ENCODE measurements around the gene FAM53A.
"Not testable (repeated sequence)": the region's sequence is repeated elsewhere in the genome, so short reads cannot be mapped to it uniquely, and the experiment has no call there.

The FAM53A gene

DNA sequence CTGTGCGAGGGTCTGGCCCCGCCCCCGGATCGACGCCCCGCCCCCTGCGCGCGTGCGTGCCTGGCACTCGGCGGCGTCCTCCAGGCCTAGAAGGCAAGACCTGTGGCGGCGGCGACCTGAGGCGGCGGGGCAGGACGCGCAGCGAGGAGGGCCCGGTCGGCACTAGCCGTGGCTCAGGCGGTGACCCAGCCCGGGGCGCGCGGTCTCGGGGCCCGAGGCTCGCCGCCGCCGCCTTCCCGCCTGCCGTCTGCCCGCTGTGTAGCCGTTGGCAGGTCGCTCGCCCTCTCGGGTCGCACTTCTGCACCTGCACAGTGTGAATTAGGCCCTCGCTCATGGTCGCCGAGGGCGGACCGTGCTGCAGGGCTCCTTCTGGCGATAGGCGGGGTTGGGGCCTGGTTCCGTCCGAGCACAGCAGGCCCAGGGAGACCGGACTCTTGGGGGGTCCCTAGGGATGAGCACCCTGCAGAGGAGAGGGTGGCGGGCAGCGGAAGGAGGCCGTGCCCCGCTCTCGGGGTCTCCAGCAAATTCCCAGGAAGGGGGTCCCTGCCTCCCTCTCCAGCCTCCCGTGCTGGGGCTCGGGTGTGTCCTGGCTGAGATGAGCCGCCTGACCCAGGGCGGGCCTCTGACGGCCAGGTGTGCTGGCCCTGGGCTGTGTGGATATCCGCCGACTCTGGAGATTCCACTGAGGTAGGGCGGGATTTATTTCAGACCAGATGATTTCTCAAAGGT is 557 bp upstream of the FAM53A start:
- no peak for DNase-seq

DNA sequence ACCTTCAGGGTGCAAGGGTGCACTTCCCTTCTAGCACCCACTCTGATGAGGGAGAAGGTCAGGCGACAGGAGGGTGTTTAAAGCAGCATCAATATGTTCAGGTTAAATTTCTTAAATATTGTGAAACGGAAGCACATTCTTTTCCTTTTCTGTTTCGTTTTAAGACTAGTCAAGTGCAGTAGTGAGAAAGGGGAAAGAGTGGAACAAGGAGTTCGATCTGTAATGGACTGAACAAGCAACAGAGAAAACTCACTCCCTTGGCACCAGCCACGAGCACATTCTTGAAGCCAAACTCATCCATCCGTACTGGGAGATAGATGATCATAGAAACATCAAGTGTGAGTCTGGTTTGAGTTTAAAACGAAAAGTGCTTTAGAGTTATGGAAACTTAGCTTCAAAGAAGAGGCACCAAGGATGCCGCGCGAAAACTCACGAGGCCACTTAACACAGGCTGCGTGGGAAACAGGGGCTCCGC is 815 bp downstream of the FAM53A start:
- no peak for DNase-seq

DNA sequence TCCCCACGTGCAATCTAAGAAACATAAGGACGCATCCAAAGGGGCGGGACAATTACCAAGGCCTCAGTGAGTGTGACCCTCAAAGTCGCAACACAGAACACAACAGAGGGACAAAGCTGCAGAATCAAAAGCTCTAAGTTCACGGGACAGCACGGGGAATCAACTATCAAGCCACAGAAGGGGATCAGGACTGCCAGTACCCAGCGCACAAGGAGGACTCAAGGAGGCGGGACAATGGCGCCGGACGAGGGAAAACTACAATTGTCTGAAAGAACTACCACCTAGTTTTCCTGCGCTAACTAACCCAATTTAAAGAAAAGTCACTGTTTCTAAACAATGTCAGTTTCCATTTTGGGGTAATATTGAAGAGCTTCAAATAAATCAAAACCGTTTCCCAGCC is 1.3 kb downstream of the FAM53A start:
- DNase-seq, result no peak

DNA sequence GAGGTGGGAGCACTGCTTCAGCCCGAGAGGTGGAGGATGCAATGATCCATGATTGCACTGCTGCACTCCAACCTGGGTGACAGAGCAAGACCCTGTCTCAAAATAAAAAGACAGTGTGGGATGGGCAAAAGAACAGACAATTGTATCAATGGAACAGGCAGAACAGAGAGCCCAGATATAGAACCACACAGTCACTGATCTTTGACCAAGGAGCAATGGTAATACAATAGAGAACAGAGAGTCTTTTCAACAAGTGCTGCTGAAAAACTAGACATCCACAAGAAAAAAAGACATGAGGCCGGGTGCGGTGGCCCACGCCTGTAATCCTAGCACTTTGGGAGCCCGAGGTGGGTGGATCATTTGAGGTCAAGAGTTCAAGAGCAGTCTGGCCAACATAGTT is 5.9 kb downstream of the FAM53A start:
- no peak for DNase-seq

DNA sequence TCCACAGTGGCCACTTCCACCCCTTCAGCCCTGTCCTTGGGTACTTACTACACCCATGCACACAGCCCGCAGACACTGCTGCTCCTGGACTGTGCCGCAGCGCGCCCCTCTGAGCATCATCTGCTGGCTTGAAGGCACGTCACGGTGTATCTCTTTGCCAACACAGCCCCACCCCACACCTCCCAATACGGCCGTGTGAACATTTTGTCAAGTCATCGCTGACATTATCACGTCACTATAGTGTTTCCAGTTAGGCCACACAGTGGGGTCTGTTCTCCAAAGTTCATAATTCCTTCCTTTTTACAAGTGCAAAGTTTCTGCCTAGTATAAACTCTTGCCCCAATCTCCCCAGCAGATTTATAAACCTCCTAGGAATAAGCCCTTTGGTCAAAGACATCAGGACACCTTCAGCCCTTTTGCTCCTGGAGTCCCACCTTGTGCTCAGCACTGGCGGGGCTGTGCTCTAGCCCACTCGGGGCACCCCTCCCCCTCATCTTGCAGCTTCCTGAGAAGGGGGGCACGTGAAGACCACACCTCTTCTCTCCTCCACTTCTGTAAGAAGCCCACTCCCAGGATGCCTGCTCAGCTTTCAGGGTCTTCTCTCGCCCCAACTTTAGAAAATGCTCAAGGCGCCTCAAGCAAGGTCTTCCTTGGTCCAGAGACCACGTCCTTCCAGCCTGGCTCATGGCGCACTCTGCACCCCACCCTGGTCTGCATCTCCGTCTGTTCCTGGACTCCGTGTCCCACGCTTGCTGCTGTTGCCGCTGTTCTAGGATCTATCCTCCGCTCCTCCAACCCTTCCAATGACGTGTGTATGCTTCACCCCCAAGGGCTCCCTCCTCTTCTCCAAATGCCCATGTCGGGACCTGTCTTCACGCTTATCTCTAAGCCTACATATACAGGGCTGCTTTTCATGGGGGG is 7.2 kb downstream of the FAM53A start:
- DNase-seq, result no peak

DNA sequence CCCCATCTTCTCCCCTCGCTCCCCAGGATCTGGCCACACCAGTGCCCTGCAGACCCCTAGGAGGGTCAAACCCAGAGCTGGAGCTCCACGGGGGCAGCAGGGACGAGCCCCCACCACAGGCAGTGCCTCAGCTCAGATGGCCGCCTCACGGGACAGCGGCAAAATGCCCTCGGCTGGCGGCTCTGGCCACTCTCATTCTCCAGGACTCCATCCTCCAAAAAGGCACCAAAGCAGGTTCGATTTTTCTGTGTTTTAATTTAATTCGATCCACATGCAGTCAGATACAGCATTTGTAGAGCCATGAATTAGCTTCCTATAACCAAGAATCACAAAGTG is 8.3 kb downstream of the FAM53A start:
- no peak for DNase-seq

DNA sequence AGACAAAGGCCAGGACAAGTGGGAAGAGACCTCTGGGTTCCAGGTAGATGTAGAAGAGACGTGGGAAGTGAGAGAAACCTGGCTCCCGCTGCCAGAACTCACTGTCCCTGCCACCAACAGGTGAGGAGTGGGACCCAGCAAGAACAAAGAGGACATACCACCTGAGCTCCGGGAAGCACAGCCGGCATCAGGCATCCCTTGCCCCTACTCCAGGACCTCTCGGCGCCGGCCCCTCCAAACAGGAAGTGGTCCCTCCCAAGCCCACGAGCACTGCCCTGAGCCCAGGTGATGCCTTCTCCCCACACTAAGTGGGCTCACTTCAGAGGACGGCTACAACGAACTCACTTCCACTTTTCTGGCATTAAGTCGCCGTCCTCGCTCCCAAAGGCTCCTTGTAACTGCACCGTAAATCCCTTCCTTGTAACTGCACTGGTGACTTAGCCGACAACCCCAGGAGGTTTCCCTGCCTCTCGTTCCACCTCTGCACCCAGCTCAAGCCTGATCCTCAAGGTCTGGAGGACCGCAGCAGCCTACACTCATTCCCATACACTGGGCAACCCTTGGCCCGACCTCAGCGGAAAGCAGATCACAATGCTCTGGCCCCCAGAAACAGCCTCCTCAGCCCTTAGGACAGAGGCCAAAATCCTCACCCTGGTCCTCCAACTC is 8.8 kb downstream of the FAM53A start:
- DNase-seq, result no peak

DNA sequence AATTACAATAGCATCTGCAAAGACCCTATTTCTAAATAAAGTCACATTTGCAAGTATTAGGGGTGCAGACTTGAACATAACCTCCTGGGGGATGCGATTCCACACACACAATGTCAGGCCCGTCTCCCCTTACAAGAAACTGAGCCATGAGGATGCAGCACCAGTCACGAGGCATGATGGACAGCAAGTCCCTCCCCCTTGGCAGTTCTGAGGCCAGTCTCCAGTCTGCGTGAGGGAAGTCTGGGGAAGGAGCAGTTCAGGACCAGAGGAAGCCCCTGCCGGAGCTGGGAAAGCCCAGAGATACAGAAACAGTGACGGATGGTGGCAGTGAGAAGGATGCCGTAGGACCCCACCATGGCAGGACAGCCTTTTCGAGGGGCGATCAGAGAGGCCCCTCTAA is 9.4 kb downstream of the FAM53A start:
- DNase-seq, result no peak

DNA sequence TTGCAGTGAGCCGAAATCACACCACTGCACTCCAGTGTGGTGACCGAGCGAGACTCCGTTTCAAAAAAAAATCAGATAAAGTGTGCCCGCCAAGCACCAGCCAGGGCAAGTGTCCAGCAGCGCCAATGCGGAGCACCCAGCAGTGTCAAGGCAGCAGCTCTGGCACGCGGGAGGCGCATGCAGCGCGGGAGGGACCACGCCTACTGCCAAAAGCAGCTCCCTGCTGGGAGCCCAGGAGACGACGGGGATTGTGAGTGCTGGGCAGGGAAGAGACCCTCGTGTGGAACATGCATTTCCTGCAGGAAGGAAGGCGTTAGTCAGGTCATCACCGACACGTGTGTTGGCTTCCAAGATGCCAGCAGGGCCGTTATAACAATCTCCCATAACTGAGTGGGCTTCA is 10.4 kb downstream of the FAM53A start:
- DNase-seq, result no peak

DNA sequence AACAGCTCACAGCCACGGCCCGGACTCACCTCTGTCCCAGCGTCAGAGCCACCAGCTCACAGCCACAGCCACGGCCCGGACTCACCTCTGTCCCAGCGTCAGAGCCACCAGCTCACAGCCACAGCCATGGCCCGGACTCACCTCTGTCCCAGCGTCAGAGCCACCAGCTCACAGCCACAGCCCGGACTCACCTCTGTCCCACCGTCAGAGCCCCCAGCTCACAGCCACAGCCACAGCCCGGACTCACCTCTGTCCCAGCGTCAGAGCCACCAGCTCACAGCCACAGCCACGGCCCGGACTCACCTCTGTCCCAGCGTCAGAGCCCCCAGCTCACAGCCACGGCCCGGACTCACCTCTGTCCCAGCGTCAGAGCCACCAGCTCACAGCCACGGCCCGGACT is 13.1 kb downstream of the FAM53A start:
- not testable (repeated sequence) for DNase-seq

DNA sequence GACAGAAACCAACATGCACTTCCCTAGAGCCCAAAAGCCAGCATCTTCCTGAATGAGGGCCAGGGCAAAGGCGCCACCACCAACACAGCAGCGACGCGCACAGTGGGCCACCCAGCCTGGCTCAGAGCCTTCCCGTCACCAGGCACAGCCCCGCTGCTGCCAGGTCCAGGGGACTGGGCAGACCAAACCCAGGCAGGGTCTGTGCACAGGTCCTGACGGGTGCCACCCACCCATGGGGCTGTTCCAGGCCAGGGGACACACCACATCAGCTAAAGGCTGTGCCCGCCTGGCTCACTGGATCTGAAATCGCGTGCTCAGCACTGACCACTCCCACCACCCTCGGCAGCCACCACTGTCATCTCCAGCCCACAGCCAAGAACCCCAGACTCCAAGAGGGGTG is 13.8 kb downstream of the FAM53A start:
- no peak for DNase-seq

DNA sequence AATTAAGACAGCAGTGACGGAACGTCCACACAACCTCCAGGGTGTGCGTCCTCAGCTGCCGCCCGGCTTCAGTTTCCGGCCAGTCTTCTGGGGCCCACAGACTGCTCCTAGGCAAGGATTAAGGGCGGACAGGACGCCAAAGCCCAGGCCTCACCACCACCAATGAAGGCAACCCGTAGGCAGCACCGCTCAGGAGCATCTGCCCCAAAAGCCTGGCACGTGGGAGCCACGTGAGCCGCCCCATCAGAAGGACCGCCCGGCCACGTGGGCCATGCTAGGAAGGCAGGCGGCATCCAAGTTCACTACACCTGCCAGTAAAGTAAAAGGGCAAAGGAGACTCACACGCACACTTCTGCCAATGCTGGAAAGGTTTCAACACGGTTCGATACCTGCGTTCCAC is 14.3 kb downstream of the FAM53A start:
- DNase-seq, result no peak

DNA sequence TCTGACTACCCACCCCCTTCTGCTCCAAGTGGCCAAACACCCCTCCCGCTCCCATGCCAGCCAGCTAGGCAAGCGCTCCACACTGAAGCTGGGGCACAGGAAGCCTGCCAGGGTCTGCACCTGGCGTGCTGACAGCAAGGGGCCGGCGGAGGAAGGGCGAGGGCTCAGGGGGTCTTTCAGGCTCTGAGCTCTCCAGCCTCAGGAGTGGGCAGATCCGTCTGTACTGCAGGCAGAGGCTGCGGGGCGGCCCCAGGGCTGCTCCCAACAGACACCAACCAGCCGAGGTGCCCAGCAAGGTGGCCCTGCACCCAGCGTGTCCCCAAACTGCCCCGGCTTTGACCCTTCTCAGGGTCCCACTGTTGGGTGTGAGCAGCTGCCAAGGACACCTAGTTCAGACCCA is 14.8 kb downstream of the FAM53A start:
- no peak for DNase-seq

DNA sequence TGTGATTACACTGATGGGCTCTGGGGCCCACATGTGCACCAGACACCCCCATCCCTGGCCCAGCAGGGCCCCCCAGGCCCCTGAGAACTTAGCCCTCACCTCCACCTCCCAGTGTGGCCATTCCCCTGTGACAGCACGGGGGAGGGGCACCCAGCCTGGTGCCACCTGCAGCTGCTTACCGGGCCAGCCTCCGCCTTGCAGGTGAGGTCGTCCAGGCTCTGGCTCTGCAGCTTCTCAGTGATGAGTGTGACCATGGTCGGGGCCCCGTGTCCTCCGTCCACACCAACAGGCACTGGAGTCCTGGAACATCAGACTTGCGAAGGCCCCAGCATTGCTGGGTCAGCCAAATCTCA is 15.6 kb downstream of the FAM53A start:
- DNase-seq, result no peak

DNA sequence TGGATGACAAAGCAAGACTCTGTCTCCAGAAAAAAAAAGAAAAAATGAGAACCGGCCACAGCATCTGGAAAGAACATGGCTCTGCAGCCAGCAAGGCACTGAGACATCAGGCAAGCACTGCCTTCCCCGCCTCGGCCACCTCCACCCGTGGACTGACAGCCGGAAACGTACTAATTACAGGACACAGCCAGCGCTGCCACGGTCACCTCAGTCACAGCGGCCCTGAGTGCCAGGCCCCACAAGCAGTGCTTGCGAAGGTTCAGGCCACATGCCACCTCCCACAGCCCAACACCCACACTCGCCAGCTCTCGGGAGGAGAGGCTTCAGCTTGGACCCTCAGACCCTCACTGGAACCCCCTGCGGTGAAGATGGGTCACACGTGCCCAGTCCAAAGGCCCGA is 16.8 kb downstream of the FAM53A start:
- DNase-seq, result no peak

DNA sequence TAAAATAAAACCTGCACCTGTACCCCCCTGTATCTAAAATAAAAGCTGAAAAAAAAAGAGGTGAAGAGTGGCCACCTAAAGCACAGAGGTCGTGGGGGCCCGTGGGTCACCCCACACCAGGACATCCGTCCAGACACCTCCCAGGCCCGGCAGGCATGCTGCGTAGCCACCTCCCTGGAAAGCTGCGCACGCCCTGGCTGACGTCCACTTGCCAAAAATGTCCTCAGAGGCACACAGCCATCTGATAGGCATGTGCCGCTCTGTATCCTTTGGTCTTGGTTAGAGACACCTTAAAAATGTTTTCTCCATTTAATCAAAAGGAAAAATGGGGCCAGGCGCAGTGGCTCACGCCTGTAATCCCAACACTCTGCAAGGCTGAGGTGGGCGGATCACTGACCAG is 17.7 kb downstream of the FAM53A start:
- no peak for DNase-seq

DNA sequence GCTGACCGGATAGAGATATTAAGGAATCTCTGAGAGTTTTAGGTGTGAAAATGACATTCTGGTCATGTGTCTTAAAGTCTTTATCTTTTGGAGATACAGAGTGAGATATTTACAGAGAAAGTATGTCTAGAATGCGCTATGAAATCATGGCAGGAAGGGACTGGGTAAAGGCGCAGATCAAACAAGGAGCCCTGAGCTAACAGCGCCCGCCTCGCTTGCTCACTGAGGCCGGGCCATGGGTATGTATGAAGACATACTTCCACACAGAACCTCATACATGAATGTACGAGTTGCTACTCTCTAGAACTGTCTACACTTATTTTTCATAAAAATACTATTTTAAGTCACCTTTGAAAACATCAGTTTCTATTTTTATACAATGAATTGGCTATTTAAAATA is 20.0 kb downstream of the FAM53A start:
- no peak for DNase-seq

DNA sequence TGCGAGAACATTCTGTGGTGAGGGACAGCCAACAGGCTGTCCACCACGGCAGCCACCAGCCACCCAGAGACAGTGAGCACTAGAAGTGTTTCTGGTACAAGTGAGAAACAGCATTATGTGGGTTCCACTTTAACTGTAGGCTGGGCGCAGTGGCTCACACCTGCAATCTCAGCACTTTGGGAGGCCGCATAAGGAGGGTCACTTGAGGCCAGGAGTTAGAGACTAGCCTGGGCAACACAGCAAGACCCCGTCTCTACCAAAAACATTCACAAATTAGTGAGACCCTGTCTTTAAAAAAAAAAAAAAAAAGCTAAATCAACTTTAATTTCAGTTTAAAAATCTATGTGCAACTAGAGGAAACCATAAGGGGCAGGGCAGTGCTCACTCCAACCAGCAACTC is 20.6 kb downstream of the FAM53A start:
- no peak for DNase-seq

DNA sequence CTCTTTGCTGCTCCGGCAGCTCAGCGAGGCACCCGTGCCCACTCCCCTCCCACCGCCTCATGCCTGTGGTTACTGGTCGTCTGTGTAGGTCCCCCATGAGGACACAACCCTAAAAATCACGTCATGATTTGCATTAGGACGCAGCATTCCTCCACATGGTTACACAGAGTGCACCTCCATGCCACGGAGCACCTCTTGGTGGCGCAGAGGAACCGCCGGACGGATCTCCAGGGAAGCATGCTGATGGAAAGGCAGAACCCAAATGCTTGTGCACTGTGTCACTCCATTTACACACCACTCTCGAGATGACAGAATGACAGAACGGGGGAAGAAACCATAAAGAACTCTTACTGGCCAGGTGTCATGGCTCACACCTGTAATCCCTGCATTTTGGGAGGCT is 22.4 kb downstream of the FAM53A start:
- no peak for DNase-seq

DNA sequence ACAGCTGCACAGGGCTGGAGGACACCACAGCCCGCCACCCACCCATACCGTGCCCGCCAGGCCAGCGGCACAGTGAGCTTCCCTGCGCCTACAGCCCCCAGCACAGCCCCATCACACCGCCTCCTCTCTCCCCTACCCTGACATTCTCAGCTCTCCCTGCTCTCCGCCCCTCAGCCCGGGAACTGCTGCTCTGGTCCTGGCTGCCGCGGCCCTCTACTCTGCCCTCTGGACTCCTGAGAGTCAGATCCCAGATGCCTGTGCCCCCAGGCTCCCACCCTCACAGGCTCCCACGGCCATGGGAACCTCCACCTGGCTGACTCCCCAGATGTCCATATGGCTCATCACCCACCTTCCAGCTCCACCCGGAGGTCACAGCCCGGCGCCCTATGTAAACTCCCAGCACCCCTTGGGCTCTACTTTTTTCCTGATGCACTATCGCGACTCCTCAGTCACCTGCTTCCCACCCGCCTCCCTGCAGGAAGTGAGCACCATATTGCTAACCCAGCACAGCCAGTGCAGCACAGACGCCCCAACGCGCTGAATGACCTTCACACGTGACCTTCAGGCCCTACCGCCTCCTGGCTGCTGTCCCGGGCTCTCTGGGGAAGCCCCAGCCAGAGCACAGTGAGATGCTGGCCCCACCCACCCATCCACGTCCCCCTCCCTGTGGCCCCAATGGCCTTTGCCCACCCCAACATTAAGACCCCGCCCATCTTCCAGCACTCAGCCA is 23.0 kb downstream of the FAM53A start:
- DNase-seq, result no peak

DNA sequence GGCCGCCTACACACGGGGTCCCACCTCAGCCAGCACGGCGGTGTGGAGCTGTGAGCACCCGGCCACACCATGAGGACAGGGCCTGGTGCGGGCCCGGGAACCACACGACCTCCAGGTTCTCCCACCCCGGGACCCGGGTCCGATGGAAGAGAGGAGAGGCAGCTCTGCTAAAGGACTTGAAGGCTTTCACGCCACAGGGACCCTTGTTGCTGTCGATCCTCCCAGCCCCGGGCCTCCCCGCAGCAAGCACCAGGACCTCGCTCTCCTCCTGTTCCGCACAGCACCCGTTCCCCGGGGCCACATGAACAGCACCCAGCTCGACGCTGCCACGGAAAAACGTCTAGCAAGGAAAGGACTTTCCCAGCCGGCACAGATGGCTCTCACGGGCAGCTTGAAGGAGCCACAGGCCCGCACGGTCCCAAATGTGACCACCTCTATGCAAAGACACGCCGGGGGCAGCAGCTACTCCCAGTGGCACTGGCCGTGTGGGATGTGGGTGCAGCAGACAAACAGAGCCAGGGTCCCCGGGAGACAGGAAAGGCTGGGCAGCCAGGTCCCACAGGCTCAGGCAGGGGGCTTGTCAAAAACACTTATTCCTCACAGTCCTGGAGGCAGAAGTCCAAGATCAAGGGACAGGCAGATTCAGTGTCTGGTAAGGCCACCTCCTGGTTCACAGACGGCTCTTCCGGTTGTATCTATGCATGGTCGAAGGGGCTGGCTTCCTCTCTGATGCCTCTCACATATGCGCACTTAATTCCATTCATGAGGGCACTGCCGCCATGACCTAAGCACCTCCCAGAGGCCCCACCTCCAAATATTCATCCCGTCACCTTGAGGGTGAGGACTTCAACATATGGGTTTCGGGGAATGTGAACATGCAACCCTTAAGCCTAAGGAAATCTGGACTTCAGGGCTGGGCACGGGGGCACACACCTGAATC is 24.7 kb downstream of the FAM53A start:
- DNase-seq, result no peak

DNA sequence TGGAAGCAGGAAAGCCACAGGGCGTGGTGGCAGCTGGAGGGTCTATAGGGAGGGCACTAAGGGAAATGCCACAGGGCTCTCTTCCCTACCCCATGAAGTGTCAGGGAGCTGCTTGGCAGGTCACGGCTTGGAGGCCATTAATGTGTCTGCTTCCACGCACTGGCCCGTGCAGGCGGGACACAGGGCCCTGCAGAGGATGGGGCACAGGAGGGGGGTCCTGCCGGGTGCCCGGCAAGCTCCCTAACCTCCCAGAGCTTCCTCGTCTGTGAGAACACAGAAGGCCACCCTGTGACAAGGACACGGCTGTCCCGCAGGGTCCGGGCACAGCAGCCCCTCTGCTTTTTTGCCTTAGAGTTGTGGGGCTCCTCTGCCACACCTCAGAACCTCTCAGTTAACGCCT is 25.5 kb downstream of the FAM53A start:
- no peak for DNase-seq
